ENCODE measurements around the gene DHX16.

The DHX16 gene

GRCh38 chr6:30614044-30614842, 58.6 kb downstream of the DHX16 start:
- peak; percentile 33 for DNase-seq (ENCODE audit: low read depth)
- TF ChIP-seq CTCF (conservative IDR thresholded peaks at IDR 0.05; ENCODE audit: low read depth, low read length) = no peak
- H3K4me3 ChIP-seq (ENCODE audit: low read depth, low read length) = peak overlapping the region; percentile 24

DNA sequence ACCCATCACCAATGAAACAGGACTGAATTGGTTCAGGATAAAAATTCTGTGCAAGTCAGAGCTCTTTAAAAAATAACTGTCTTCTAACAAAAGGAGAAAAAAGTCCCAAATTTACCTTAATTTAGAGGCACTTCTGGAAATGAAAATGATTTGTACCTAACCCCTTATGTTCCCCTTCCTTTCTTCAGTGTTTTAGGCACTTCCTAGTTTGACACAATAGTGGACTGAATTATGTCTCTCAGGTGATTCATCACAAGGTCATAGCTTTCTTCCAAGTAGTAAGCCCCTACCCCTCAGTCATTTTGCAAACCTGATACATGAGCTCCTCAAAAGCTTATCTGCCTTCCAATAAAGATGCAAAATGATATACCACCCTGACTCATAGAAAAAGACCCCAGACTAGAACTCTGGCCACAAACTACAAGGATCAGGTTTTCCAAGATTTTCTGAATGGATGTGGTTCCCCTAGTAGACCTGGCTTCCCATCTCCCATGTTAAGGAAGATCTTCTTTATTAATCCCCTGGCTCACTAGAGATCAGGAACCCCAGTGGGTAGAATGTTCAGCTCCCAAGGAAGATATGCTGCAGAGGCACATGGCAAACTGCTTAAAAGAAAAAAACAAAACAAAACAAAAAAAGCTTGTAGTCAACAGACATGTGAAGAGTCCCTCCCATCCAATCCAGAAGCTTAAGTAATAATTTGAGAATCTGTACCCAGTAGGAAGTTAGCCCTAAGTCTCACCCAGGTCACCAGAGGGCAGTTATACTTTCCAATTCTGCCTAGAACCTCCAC, 59.4 kb downstream of the DHX16 start:
- peak; percentile 47 for DNase-seq (ENCODE audit: low read depth)
- H3K4me3 ChIP-seq (ENCODE audit: low read depth, low read length) = no peak overlapping the region
- no peak for TF ChIP-seq CTCF (conservative IDR thresholded peaks at IDR 0.05; ENCODE audit: low read depth, low read length)

DNA sequence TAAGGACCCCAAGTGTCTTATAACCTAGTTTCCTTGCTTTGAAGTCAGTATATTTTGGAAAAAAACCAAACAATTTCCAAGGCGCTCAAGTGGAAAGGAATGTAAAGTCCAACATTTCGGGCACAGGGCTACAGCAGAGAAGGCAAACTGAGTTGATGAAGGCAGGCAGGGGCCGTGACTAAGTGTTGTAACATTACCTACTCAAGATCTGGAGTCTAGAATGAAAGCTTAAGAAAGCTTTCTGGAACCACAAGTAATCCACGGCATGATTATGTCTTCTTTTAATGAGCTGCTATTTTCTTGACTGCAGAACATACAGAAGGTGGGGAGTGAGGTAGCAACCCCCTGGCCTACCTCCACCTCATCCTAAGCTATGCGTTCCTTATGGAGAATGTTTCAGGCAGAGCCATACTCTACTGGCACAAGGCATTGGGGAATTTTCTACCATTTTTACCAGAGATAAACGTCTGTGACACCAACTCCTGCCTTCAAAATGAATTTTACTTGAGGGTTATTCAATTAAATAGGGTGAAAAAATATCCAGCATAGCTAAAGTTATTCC, 60.0 kb downstream of the DHX16 start:
- DNase-seq (ENCODE audit: low read depth) = peak; percentile 81
- no peak for TF ChIP-seq CTCF (conservative IDR thresholded peaks at IDR 0.05; ENCODE audit: low read depth, low read length)
- no peak overlapping the region for H3K4me3 ChIP-seq (ENCODE audit: low read depth, low read length)

GRCh38 chr6:30612213-30612612, 60.6 kb downstream of the DHX16 start:
- TF ChIP-seq CTCF (conservative IDR thresholded peaks at IDR 0.05; ENCODE audit: low read depth, low read length) = peak; percentile 56
- peak; percentile 61 for DNase-seq (ENCODE audit: low read depth)
- no peak overlapping the region for H3K4me3 ChIP-seq (ENCODE audit: low read depth, low read length)

DNA sequence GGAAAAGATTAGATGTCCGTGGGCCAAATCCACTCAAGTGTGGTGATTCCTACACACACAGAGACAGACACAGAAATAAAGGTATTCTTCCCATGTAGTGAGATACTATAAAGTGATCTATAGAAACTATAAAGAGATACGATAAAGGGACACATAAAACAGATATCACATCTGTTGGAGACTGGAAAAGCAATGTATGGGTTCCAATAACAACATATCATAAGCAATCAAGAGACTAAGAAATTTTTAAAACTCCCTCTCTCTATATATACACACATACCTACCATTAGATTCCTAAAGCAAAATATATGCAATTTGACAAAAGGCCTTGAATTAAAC, 61.0 kb downstream of the DHX16 start:
- DNase-seq (ENCODE audit: low read depth) = no peak
- no peak overlapping the region for H3K4me3 ChIP-seq (ENCODE audit: low read depth, low read length)
- TF ChIP-seq CTCF (conservative IDR thresholded peaks at IDR 0.05; ENCODE audit: low read depth, low read length) = no peak

- no peak overlapping the region for H3K4me3 ChIP-seq (ENCODE audit: low read depth, low read length)
- no peak for TF ChIP-seq CTCF (conservative IDR thresholded peaks at IDR 0.05; ENCODE audit: low read depth, low read length)
- DNase-seq (ENCODE audit: low read depth) = peak; percentile 27
Measured at GRCh38 chr6:30611150-30611855, 61.5 kb downstream of the DHX16 start.
